Adrenal gland (tissue), 5 donors: Measurements from ENCODE around the gene SLC9A3.

Experiments used
- POLR2A ChIP-seq, 2 donors: fragments of 450-650 bp; IDR thresholded peaks; one replicate each; pipeline ENCODE4 v1.6.1; 2017; ENCODE audit warnings: antibody characterized with exemption in 2 of 2, mild to moderate bottlenecking in 2 of 2, moderate library complexity in 1 of 2
- TF ChIP-seq, protein P1 (sequence below), 6 experiments: fragments of 450-650 bp in 4 of 6; fragments of 200-600 bp in 2 of 6; sonication (generic) in 1 of 6; IDR thresholded peaks; 1 replicate in 5 of 6; 2 replicates in 1 of 6; pipeline versions ENCODE4 v1.5.1 to v1.8.0; 2016 to 2021; ENCODE audit warnings: antibody characterized with exemption in 6 of 6, mild to moderate bottlenecking in 2 of 6, moderate library complexity in 1 of 6
- donor health status: DM: no; HTN: no; CAD: no.

DNA sequence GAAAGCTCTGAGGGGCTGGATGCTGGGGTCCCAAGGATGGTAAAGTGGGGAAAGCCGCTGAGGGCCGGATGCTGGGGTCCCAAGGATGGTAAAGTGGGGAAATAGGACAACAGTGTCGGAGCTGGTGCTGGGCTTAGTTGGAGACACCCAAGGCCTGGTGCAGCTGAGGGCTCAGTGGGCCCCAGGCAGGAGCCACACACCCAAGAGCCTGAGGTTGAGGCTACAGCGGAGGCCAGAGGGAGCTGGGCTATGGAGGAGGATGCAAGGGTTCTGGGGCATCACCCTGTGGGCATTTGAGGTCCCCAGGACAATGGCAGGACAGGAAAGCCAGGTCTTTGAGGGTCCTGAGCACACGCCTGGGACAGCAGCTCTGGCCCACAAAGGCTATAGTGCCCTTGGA, 19.1 kb upstream of the SLC9A3 start:
- TF ChIP-seq POLR2A (IDR thresholded peaks at IDR 0.05) = no peak
- TF ChIP-seq, protein P1, sequence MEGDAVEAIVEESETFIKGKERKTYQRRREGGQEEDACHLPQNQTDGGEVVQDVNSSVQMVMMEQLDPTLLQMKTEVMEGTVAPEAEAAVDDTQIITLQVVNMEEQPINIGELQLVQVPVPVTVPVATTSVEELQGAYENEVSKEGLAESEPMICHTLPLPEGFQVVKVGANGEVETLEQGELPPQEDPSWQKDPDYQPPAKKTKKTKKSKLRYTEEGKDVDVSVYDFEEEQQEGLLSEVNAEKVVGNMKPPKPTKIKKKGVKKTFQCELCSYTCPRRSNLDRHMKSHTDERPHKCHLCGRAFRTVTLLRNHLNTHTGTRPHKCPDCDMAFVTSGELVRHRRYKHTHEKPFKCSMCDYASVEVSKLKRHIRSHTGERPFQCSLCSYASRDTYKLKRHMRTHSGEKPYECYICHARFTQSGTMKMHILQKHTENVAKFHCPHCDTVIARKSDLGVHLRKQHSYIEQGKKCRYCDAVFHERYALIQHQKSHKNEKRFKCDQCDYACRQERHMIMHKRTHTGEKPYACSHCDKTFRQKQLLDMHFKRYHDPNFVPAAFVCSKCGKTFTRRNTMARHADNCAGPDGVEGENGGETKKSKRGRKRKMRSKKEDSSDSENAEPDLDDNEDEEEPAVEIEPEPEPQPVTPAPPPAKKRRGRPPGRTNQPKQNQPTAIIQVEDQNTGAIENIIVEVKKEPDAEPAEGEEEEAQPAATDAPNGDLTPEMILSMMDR (IDR thresholded peaks at IDR 0.05) = no peak
